HG02798 (cell line): ENCODE measurements around the gene EGFLAM.

Experiments
- ATAC-seq: cut with Tn5 transposase; IDR thresholded peaks from one replicate; pipeline ENCODE4 v1.9.1; 2021; ENCODE audit warnings: mild to moderate bottlenecking; ENCODE audit not compliant: unreplicated experiment, poor library complexity

The EGFLAM gene

DNA sequence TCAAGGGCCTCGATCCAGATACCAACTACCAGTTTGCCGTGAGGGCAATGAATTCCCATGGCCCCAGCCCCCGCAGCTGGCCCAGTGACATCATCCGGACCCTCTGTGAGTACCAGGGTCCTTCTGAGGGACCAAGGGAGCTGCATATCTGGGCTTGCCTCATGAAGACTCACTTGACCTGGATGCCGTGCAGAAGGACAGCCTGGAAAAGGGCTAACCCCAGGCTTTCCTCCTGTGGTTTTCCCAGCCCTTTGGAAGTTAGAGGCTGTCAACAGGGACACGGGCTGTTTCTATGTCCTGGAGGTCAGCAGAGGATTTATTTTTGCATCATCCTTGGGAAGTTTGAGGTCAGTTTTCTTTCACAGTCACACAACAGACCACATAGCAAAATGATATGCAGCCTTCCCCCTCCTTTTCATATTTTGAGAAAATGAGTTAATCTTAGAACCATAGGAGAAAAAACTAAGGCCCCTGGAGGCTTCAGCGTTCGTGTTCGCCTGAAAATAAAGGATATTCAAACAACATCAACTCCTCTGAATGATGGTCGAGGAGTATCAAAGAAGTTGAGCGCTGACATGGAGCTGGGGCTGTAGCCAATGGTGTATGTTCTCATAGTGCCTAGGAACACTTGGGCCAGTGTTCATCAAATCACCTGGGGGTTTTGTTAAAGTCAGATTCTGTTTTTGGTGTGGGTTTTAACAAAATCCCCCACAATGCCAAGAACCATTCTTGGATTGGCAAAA, 112.2 kb downstream of the EGFLAM start:
- ATAC-seq = no peak

- no peak for ATAC-seq
Measured at GRCh38 chr5:38371596-38371995, 113.2 kb downstream of the EGFLAM start.

DNA sequence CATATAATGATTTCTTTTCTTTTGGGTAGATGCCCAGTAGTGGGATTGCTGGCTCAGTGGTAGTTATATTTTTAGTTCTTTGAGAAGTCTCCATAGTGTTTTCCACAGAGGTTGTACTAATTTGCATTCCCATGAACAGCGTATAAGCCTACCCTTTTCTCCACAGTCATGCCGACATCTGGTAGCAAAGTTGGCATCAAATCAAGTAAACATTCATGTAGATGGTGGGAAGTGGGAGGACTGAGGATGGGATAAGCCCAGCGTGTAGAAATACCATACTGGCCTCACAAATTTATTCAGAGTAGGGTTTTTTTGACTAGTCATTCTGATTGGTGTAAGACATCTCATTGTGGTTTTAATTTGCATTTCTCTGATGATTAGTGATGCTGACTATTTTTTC, 115.4 kb downstream of the EGFLAM start:
- ATAC-seq = no peak

- ATAC-seq = no peak
Measured at GRCh38 chr5:38375423-38375822, 117.1 kb downstream of the EGFLAM start.

GRCh38 chr5:38376404-38376803, 118.0 kb downstream of the EGFLAM start:
- ATAC-seq = no peak

DNA sequence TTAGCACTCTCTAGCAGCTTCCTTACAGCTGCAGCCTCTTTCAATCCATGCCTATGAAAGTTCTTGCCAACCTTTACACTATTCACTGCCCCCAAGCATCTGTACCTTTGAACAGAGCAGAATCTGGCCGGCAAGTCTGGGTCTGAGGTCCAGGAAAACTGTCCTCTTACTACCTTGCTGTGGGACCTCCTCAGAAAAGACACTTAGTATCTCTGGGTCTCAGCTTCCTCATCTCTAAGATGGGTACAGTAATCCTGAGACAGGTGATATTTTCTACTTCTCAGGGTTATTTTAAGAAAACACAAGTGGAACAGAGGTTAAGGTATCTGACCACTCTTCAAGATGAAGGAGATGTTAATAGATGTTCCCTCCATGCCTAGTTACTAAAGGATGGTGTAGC, 120.2 kb downstream of the EGFLAM start:
- no peak for ATAC-seq

DNA sequence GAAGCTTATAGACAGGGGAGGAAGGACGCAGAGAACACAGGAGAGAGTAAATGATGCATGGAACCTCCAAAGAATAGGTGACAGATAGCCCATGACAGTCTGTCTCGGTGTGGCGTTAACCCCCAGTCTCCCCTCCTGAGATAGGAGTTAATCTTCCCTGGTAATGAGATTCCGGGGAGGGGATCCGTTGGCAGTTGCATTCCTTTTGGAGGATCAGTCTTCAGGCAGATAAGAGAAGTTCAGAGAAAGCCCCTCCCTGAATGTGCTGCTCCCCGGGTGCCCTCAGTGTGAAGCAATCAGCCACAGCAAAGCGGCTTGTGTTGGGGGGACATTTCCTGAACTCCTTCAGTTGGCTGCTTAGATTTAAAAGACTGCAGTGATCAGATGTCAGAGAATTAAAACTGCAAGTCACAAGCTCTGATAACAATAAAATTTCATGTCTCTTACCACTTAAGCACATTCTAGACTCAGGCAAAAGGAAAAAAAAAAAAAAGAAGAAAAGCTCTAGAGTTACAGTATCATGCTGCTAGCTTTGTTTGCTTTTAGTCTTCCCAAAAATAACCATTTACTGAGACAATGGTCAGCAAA, 121.1 kb downstream of the EGFLAM start:
- ATAC-seq = no peak

DNA sequence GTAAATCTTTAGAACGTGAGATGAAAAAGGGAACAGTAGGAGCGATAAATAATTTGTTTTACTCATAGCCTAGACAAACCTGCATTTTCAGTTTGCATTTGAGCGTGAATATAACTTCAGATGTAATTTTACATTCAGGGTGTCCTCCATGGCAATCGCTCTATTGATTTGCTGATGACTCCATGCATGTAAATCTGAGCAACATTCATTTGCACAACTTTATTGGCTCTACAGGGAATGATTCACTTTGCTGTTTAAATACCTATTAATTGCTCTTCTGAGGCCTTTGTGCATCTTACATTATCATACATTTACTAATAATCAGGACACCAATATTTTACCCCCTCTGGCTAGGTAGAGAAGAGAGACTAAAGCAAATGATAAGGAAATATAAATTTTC, 122.2 kb downstream of the EGFLAM start:
- no peak for ATAC-seq

- no peak for ATAC-seq
Measured at GRCh38 chr5:38381361-38381760, 123.0 kb downstream of the EGFLAM start.

GRCh38 chr5:38382898-38383297, 124.5 kb downstream of the EGFLAM start:
- peak; percentile 95 for ATAC-seq

GRCh38 chr5:38383701-38384100, 125.3 kb downstream of the EGFLAM start:
- ATAC-seq = no peak

DNA sequence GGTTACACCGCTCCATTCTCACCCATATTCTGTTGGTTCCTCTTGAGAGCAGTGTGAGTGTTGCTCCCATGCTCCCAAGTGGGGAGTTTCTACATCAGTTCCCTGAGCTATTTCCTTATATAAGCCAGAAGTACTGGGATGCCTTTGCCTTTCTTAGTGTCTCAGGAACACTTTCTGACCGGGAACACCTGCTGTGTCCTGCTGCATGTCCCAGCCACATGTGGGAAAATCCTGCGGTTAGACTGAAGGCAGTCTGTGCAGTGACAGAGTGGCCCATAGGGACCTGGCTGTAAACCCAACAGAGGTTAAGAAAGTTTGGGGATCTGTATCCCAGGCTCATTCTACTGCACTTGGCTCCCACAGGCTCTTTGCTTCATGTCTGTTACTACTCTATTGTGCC, 126.0 kb downstream of the EGFLAM start:
- ATAC-seq = no peak

DNA sequence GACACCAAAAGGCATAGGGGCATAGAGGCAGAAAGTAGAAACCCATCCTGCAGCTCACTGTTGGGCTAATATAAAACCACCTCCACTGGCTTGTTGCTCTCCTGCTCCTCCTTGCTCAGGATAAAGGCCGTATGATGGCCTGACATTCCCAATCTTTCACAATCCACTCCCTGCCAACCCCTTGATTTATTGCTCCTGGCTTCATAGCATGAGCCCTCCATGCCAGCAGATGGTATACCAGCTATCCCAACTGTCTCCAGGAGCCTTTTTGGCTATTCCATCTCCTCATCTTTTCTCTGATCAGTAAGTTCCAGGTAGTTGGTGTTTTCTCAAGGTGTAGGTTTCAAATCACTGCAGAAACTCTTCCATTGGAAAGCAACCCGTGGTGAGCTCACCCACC, 128.8 kb downstream of the EGFLAM start:
- ATAC-seq = no peak

DNA sequence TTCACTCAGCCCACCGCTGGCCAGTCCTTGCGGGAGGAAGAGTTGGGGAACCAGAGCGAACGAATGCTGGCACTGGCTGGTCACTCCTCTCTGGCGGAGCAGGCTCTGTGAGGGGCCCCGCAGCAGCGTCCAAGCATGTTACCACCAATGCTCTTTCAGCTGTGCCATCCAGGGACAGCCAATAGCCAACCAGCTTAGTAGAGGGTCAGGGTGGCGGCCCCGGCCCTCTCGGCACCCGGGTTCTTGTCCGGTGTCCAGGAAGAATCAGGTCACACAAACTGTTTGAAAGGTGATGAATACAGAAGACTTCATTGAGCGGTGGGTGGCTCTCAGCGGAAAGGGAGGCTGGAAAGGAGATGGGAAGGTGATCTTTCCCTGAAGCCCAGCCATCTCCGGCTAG, 135.3 kb downstream of the EGFLAM start:
- no peak for ATAC-seq

GRCh38 chr5:38396766-38397165, 138.4 kb downstream of the EGFLAM start:
- no peak for ATAC-seq

DNA sequence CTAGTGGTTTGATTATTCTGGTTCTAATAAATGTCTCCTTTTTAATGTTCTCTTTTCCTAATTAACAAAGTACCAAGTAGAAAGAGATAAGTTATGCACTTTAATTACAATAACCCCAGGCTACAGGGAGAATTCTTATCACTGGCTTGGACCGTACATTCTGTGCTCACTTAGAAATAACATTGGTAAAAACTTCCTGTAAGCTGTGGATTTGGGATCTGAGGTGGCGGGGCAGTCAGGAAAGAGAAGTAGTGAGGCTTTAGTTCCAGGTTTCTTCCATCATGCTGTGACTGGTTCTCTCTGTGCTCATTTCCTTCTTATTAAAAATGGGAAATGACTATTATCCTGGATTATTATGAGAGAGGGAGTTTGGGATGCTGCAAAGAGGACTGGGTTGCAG, 142.0 kb downstream of the EGFLAM start:
- ATAC-seq = no peak

GRCh38 chr5:38401145-38401544, 142.8 kb downstream of the EGFLAM start:
- ATAC-seq = no peak

GRCh38 chr5:38403406-38403805, 145.0 kb downstream of the EGFLAM start:
- no peak for ATAC-seq

DNA sequence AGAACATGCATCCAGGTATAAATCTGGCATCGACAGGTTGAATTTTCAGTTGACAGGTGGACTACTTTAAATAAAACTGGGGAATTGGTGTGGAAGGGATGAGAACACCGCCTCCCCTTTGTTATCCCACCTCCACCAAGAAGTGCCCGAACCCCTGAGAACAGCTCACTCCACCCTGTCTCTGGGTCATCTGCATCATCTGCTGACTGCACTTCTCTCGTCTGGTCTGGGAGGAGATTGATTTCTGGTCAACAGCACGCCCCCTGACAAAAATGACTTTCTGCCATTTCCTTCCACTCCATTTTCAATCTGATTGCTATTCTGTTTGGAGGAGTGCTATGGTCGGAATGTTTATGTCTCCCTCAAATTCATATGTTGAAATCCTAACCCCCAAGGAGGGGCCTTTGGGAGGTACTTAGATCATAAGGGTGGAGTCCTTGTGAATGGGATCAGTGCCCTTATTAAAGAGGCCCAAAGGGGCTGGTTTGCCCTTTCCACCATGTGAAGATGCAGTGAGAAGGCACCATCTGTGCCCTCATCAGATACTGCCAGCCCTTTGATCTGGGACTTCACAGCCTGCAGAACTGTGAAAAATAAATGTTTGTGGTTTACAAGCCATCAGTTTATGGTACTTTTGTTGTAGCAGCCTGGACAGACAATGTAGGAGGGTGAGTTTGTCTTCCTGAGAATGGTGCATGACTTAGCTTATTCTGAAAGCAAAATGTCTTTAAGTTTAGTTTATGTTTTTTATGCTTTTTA, 145.7 kb downstream of the EGFLAM start:
- ATAC-seq = no peak

DNA sequence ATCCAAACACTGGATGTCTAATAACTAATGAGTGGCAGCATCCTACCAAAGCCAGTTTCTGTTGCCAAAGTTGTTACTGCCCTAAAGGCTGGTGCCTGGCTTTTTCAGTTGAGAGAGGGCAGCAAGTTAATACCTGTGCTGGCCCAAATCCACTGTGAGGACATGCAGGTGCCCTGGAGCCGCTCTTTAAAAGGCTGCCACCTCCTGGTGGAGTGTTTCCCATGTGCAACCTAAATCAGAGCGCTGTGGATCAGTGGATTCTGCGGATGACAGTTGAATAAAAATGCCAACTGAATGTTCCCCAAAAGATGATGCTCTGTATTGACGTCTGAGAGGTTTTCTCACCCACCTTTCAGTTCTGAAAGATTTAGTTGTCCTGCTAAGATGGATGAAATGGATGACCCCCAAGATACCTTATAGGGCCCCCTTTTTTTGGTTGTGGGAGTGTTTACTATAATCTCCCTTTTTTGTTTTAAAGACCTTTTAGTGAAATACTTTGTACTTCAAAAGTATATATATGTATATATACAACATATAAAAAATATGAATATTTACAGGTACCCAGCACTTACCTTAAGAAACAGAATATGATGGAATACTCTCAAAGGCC, 146.4 kb downstream of the EGFLAM start:
- no peak for ATAC-seq
